ENCODE data around the gene IL1A.

DNA sequence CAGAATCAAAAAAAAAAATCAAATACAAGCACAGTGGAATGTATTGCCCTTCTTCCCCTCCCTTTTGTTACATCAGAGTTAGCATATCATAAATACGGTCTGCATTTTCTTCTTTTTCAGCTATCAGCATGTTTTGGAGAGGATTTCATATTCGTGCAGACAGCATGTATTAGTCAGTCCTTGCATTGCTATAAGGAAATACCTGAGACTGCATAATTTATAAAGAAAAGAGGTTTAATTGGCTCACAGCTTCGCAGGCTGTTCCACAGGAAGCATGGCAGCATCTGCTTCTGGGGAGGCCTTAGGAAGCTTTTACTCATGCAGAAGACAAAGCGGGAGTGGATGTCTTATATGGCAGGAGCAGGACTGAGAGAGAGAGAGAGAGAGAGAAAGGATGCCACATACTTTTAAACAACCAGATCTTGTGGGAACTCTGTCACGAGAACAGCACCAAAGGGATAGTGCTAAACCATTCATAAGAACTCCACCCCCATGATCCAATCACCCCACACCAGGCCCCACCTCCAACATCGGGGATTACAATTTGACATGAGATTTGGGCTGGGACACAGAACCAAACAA is 43.4 kb upstream of the IL1A start:
- TF ChIP-seq, protein P1, sequence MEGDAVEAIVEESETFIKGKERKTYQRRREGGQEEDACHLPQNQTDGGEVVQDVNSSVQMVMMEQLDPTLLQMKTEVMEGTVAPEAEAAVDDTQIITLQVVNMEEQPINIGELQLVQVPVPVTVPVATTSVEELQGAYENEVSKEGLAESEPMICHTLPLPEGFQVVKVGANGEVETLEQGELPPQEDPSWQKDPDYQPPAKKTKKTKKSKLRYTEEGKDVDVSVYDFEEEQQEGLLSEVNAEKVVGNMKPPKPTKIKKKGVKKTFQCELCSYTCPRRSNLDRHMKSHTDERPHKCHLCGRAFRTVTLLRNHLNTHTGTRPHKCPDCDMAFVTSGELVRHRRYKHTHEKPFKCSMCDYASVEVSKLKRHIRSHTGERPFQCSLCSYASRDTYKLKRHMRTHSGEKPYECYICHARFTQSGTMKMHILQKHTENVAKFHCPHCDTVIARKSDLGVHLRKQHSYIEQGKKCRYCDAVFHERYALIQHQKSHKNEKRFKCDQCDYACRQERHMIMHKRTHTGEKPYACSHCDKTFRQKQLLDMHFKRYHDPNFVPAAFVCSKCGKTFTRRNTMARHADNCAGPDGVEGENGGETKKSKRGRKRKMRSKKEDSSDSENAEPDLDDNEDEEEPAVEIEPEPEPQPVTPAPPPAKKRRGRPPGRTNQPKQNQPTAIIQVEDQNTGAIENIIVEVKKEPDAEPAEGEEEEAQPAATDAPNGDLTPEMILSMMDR (IDR thresholded peaks at IDR 0.05 in 2 of 3, conservative IDR thresholded peaks at IDR 0.05 in 1 of 3; ENCODE audit: borderline replicate concordance in 1 of 3, insufficient read depth in 1 of 3, low read depth in 2 of 3, low read length in 2 of 3) = no peak
- no peak for TF ChIP-seq ZNF274 (IDR thresholded peaks at IDR 0.05; ENCODE audit: low read depth, low read length)
- no peak for TF ChIP-seq POLR2AphosphoS5 (IDR thresholded peaks at IDR 0.05; ENCODE audit: low read depth, low read length)

Measured in HCT116 (cell line).